IMR-90 (cell line): ENCODE results near the gene STEAP3. TPM values are rescaled to one million over a fixed set of nuclear protein-coding genes. Genes with fewer than 3 reads are reported as not detected.

Source experiments
- ATAC-seq: fragments of 200-7000 bp; cut with Tn5 transposase; 2 replicates; pipeline ENCODE4 v1.9.1; 2020; ENCODE audit warnings: low read depth, mild to moderate bottlenecking, moderate library complexity
- BruUV-seq: library from RNA; stranded (reverse); fragments of 400-500 nt; replicated peaks from 2 replicates; lab custom pipeline; 2021; lab: Mats Ljungman, UMichigan
- CTCF ChIA-PET: fragments of 300-600 bp; formaldehyde crosslinking; extraction: SDS; loops from one replicate; lab custom pipeline; 2021; ENCODE audit warnings: antibody characterized with exemption; lab: Yijun Ruan, JAX
- POLR2A ChIA-PET: fragments of 300-600 bp; sonication (Branson Sonifier 250); formaldehyde crosslinking; loops from one replicate; lab custom pipeline; 2022; ENCODE audit warnings: antibody characterized with exemption; ENCODE audit not compliant: unreplicated experiment; lab: Charles Lee
- DNase-seq: peaks from one replicate; pipeline ENCODE4 v3.0.0; 2013
- H2AFZ ChIP-seq: replicated peaks from 2 replicates; pipeline ENCODE3; 2013; ENCODE audit warnings: low read length, mild to moderate bottlenecking; ENCODE audit not compliant: poor library complexity
- H2AK5ac ChIP-seq: 2 replicates; pipeline ENCODE4 v1.6.1; 2013; ENCODE audit warnings: low read depth, low read length, inconsistent platforms
- H2AK9ac ChIP-seq: replicated peaks from 2 replicates; pipeline ENCODE3; 2013; ENCODE audit warnings: mild to moderate bottlenecking, low read depth, low read length, moderate library complexity; ENCODE audit not compliant: poor library complexity
- H2BK120ac ChIP-seq: 2 replicates; pipeline ENCODE4 v1.6.1; 2013; ENCODE audit warnings: low read depth, low read length, inconsistent platforms
- H2BK15ac ChIP-seq: 3 replicates; pipeline ENCODE4 v1.6.1; 2013; ENCODE audit warnings: low read depth, low read length, inconsistent platforms
- H2BK20ac ChIP-seq: 2 replicates; pipeline ENCODE4 v1.6.1; 2013; ENCODE audit warnings: low read depth, mild to moderate bottlenecking, inconsistent platforms, low read length, moderate library complexity
- H2BK5ac ChIP-seq: 2 replicates; pipeline ENCODE4 v1.6.1; 2013; ENCODE audit warnings: mild to moderate bottlenecking, low read depth, low read length, inconsistent platforms; ENCODE audit not compliant: poor library complexity, severe bottlenecking
- H3K14ac ChIP-seq: replicated peaks from 2 replicates; pipeline ENCODE4 v1.6.1; 2013; ENCODE audit warnings: low read depth, low read length, inconsistent platforms
- H3K18ac ChIP-seq: 2 replicates; pipeline ENCODE4 v1.6.1; 2013; ENCODE audit warnings: low read depth, low read length, control low read depth
- H3K23ac ChIP-seq: 2 replicates; pipeline ENCODE4 v1.6.1; 2013; ENCODE audit warnings: low read depth, low read length, inconsistent platforms
- H3K27ac ChIP-seq: 2 replicates; pipeline ENCODE4 v1.5.1; 2013; ENCODE audit warnings: mild to moderate bottlenecking, control low read depth, low read length; ENCODE audit not compliant: insufficient read depth
- H3K27me3 ChIP-seq: 2 replicates; pipeline ENCODE4 v1.6.1; 2013; ENCODE audit warnings: low read length; ENCODE audit not compliant: control insufficient read depth, insufficient read depth
- H3K36me3 ChIP-seq: 2 replicates; pipeline ENCODE4 v1.6.1; 2013; ENCODE audit warnings: low read length, mixed read lengths; ENCODE audit not compliant: control insufficient read depth, insufficient read depth
- H3K4ac ChIP-seq: 2 replicates; pipeline ENCODE4 v1.6.1; 2013; ENCODE audit warnings: low read depth, low read length, inconsistent platforms
- H3K4me1 ChIP-seq: 2 replicates; pipeline ENCODE4 v1.6.1; 2013; ENCODE audit warnings: low read length, mixed read lengths; ENCODE audit not compliant: control insufficient read depth, insufficient read depth
- H3K4me2 ChIP-seq: 2 replicates; pipeline ENCODE4 v1.6.1; 2013; ENCODE audit warnings: low read depth, mild to moderate bottlenecking, control low read depth, low read length, moderate library complexity
- H3K4me3 ChIP-seq: 2 replicates; pipeline ENCODE4 v1.5.1; 2013; ENCODE audit warnings: low read depth, mild to moderate bottlenecking, control low read depth, low read length, moderate library complexity; ENCODE audit not compliant: insufficient read depth
- H3K56ac ChIP-seq: 2 replicates; pipeline ENCODE4 v1.6.1; 2013; ENCODE audit warnings: low read length, inconsistent platforms; ENCODE audit not compliant: insufficient read depth; ENCODE audit errors: extremely low read depth
- H3K79me1 ChIP-seq, 2 experiments: 2 replicates each; pipeline ENCODE4 v1.6.1; 2013; ENCODE audit warnings: low read length in 2 of 2, inconsistent platforms in 1 of 2, low read depth in 1 of 2
- H3K9ac ChIP-seq: 2 replicates; pipeline ENCODE4 v1.6.1; 2013; ENCODE audit warnings: low read depth, low read length, control low read depth
- H3K9me1 ChIP-seq: 2 replicates; pipeline ENCODE4 v1.6.1; 2013; ENCODE audit warnings: low read length, inconsistent platforms; ENCODE audit not compliant: insufficient read depth
- H3K9me3 ChIP-seq: 2 replicates; pipeline ENCODE4 v1.6.1; 2013; ENCODE audit warnings: low read length; ENCODE audit not compliant: control insufficient read depth, insufficient read depth
- H4K20me1 ChIP-seq: 2 replicates; pipeline ENCODE4 v1.6.1; 2013; ENCODE audit warnings: low read length, inconsistent platforms; ENCODE audit not compliant: insufficient read depth
- H4K5ac ChIP-seq: 2 replicates; pipeline ENCODE4 v1.6.1; 2013; ENCODE audit warnings: mild to moderate bottlenecking, low read depth, low read length, control low read depth
- H4K8ac ChIP-seq, 2 experiments: 2 replicates each; pipeline ENCODE4 v1.6.1; 2013; ENCODE audit warnings: low read depth in 2 of 2, low read length in 2 of 2, control low read depth in 1 of 2, inconsistent platforms in 1 of 2
- H4K91ac ChIP-seq: 2 replicates; pipeline ENCODE4 v1.6.1; 2013; ENCODE audit warnings: low read depth, low read length, inconsistent platforms; ENCODE audit not compliant: insufficient read depth
- BHLHE40 ChIP-seq: fragments of 150-350 bp; IDR thresholded peaks from 2 replicates; pipeline ENCODE4 v1.6.1; 2016; ENCODE audit warnings: mild to moderate bottlenecking, low read depth, low read length
- CHD1 ChIP-seq: IDR thresholded peaks from 2 replicates; pipeline ENCODE4 v1.6.1; 2012; ENCODE audit warnings: low read depth, low read length, improper control_type of control experiment
- CTCF ChIP-seq: conservative IDR thresholded peaks from 2 replicates; pipeline ENCODE4 v1.5.1; 2012; ENCODE audit warnings: mild to moderate bottlenecking, low read depth, low read length, improper control_type of control experiment
- FOS ChIP-seq: fragments of 150-350 bp; IDR thresholded peaks from 2 replicates; pipeline ENCODE4 v1.6.1; 2016; ENCODE audit warnings: low read depth, low read length
- MAFK ChIP-seq: IDR thresholded peaks from 2 replicates; pipeline ENCODE4 v1.6.1; 2012; ENCODE audit warnings: low read depth, low read length, improper control_type of control experiment
- MAZ ChIP-seq: IDR thresholded peaks from 2 replicates; pipeline ENCODE4 v1.6.1; 2012; ENCODE audit warnings: low read depth, mild to moderate bottlenecking, low read length, improper control_type of control experiment, moderate library complexity, borderline replicate concordance
- NFE2L2 ChIP-seq: fragments of 150-350 bp; IDR thresholded peaks from 2 replicates; pipeline ENCODE4 v1.6.1; 2016; ENCODE audit warnings: low read depth, mild to moderate bottlenecking, low read length
- POLR2A ChIP-seq: IDR thresholded peaks from 2 replicates; pipeline ENCODE4 v1.6.1; 2012; ENCODE audit warnings: mild to moderate bottlenecking, low read depth, low read length
- RAD21 ChIP-seq: IDR thresholded peaks from 2 replicates; pipeline ENCODE4 v1.6.1; 2012; ENCODE audit warnings: low read length, improper control_type of control experiment
- RFX5 ChIP-seq: IDR thresholded peaks from 2 replicates; pipeline ENCODE4 v1.8.0; 2012; ENCODE audit warnings: low read depth, mild to moderate bottlenecking, low read length, moderate library complexity
- SMC3 ChIP-seq: fragments of 150-350 bp; IDR thresholded peaks from 2 replicates; pipeline ENCODE4 v1.6.1; 2016; ENCODE audit warnings: low read depth, mild to moderate bottlenecking, antibody characterized with exemption, low read length, moderate library complexity
- WGBS, 2 experiments: methylation state at CpG; one replicate each; pipeline versions ENCODE4 v1.1.5 to v1.1.7; 2013; ENCODE audit warnings: missing lambda C conversion rate in 2 of 2; ENCODE audit not compliant: insufficient read length in 1 of 2; ENCODE audit errors: extremely low coverage in 2 of 2; 5-methylcytosine and 5-hydroxymethylcytosine counted together
- dilution Hi-C: fragments of 300-500 bp; cut with HindIII; formaldehyde crosslinking; loops from one replicate; pipeline ENCODE4 v1.14.3; 2018; ENCODE audit warnings: low sequenced_read_pairs; ENCODE audit not compliant: unreplicated experiment
- in situ Hi-C: fragments of 300-500 bp; cut with MboI; formaldehyde crosslinking; loops from 3 replicates; pipeline ENCODE4 v1.14.3; 2019; ENCODE audit warnings: low sequenced_read_pairs, inconsistent platforms, mixed read lengths
- intact Hi-C: fragments of 100-400 bp; cut with micrococcal nuclease; formaldehyde crosslinking; loops from 2 replicates; pipeline ENCODE4 v1.10.0; 2022
- polyA plus RNA-seq, 3 experiments: library from polyadenylated mRNA; depleted of rRNA; stranded (reverse); fragments of >200 nt; gene quantifications; 2 replicates each; pipeline ENCODE4 v1.2.3, GENCODE V29; 2012; ENCODE audit warnings: low replicate concordance in 1 of 3
- total RNA-seq: library from RNA; depleted of rRNA; stranded (reverse); fragments of >200 nt; gene quantifications from 2 replicates; pipeline ENCODE4 v1.2.3, GENCODE V29; 2012
- TF ChIP-seq, protein P1 (sequence below): fragments of 150-350 bp; IDR thresholded peaks from 2 replicates; pipeline ENCODE4 v1.6.1; 2016; ENCODE audit warnings: low read depth, mild to moderate bottlenecking, low read length, moderate library complexity, borderline replicate concordance
- TF ChIP-seq, protein P2 (sequence below): fragments of 150-350 bp; IDR thresholded peaks from 2 replicates; pipeline ENCODE4 v1.6.1; 2017; ENCODE audit warnings: mild to moderate bottlenecking, antibody characterized with exemption, low read length, low read depth

STEAP3 gene
- total and polyA plus RNA-seq, 2 of the 4 experiments (the other 2 are of a cell fraction): 19.4 to 43.9 TPM

DNA sequence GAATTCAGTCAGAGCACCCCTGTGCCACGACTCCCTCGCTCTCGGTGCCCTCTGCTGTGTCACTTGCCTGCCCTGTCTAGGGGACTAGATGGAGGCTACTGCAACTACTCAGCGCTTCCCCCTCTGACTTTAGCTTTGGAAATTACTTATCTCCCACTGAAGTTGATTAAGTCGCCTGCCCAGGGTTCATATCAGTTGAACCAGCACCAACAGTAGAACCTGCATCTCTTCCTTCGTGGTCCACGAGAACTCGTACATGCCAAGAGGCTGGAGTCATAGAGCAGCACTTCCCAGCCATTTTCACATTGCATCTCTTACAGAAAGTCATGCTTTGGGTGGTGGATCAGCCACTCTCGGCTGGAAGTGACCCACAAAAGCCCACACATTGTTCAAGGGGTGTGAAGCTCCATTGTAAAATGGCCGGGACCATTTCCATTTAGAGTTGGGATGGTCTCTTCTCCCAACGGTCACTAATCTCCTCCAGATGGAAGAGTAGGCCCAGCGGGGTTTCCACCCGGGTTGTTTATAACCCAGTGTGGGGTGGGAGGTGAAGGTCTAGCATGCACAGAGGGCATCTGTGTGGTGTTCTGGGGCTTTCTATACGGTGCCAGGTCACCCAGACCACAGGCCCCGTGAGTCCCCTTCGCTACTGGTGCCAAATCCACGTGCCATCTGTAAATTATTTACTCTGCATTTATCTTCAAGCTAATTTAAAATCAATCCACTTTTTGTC lies 38.0 kb downstream of the STEAP3 start (continued):
- no peak for TF ChIP-seq CHD1

- Histone ChIP-seq H3K4ac (no peak overlapping the region), H3K79me1 (no peaks in the 10 kb centered on the region), H3K14ac (no peak overlapping the region), H3K4me1 (peaks cover 8% of the 10 kb centered on the region; the same call in 1 of the 2 replicates), H2BK15ac (no peak overlapping the region), H2BK20ac (no peak overlapping the region), H3K36me3 (no peaks in the 10 kb centered on the region), H3K18ac (no peak overlapping the region), H3K23ac (no peak overlapping the region), H3K27ac (no peak overlapping the region), H4K8ac (no peak overlapping the region), H4K5ac (no peak overlapping the region), H3K27me3 (no peaks in the 10 kb centered on the region), H4K20me1 (no peaks in the 10 kb centered on the region), H2BK5ac (no peak overlapping the region), H3K56ac (no peak overlapping the region), H2AFZ (no peak overlapping the region), H2AK5ac (no peak overlapping the region), H3K4me2 (no peak overlapping the region), H4K91ac (no peak overlapping the region), H3K9ac (no peak overlapping the region), H3K9me3 (no peaks in the 10 kb centered on the region), H2AK9ac (no peak overlapping the region), H2BK120ac (no peak overlapping the region), H3K4me3 (no peak overlapping the region), H3K9me1 (peaks cover 16% of the 10 kb centered on the region)
- intact Hi-C loops: no loop called here
- DNase-seq: no peak
- no TSS peak for BruUV-seq
- POLR2A ChIA-PET: no interaction called here
- ATAC-seq: no peak
- TF ChIP-seq POLR2A: no peak
- TF ChIP-seq NFE2L2: no peak
- no peak for TF ChIP-seq MAZ
- no peak for TF ChIP-seq MAFK
- TF ChIP-seq CHD1: no peak
- no peak for TF ChIP-seq SMC3
- TF ChIP-seq CTCF: no peak
- TF ChIP-seq BHLHE40: no peak
- TF ChIP-seq, protein P1, sequence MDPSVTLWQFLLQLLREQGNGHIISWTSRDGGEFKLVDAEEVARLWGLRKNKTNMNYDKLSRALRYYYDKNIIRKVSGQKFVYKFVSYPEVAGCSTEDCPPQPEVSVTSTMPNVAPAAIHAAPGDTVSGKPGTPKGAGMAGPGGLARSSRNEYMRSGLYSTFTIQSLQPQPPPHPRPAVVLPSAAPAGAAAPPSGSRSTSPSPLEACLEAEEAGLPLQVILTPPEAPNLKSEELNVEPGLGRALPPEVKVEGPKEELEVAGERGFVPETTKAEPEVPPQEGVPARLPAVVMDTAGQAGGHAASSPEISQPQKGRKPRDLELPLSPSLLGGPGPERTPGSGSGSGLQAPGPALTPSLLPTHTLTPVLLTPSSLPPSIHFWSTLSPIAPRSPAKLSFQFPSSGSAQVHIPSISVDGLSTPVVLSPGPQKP: no peak
- no peak for TF ChIP-seq RAD21
- TF ChIP-seq RFX5: no peak
- TF ChIP-seq FOS: no peak
- TF ChIP-seq, protein P2, sequence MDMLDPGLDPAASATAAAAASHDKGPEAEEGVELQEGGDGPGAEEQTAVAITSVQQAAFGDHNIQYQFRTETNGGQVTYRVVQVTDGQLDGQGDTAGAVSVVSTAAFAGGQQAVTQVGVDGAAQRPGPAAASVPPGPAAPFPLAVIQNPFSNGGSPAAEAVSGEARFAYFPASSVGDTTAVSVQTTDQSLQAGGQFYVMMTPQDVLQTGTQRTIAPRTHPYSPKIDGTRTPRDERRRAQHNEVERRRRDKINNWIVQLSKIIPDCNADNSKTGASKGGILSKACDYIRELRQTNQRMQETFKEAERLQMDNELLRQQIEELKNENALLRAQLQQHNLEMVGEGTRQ: no peak
- CTCF ChIA-PET: no interaction called here
- 100% methylated on average over 3 of the region's 23 CpGs; no CpG with 5 or more reads in 1 of the 2 experiments for WGBS, 2 experiments
- in situ Hi-C loops: loop anchor here (25.0 kb wide), 1 partner anchor 101 kb away; the partner anchor contains the start of gene C1QL2
- dilution Hi-C loops: no loop called here
These were observed 39.4 kb downstream of the STEAP3 start for GRCh38 chr2:119263025-119263424.
